GM12873 (cell line): Measurements from ENCODE around the gene PSMA6.

Source experiments
- TF ChIP-seq, protein P1 (sequence below): IDR thresholded peaks from 2 replicates; pipeline ENCODE4 v1.5.1; 2012; ENCODE audit warnings: low read depth, mild to moderate bottlenecking, moderate library complexity, low read length, control low read depth; ENCODE audit not compliant: insufficient read depth; ENCODE audit errors: missing control alignments

The PSMA6 gene

DNA sequence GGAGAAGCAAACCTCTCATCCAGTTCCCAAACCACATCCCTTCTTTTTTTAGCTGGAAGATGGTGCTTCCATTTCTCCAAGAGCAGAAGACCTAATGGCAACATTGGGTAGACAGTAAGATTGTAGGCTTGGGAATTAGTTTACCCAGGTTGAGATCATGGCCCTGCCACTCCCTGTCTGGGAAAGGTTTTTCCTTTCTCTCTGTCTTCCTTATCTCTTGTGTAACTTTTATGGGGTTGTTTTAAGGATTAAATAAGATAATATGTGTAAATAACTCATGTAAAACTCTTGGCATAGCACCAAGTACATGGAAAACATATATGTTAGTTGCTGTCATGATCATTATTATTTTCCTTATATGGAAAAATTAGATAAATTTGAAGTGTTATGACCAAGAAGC is 23.2 kb upstream of the PSMA6 start:
- TF ChIP-seq, protein P1, sequence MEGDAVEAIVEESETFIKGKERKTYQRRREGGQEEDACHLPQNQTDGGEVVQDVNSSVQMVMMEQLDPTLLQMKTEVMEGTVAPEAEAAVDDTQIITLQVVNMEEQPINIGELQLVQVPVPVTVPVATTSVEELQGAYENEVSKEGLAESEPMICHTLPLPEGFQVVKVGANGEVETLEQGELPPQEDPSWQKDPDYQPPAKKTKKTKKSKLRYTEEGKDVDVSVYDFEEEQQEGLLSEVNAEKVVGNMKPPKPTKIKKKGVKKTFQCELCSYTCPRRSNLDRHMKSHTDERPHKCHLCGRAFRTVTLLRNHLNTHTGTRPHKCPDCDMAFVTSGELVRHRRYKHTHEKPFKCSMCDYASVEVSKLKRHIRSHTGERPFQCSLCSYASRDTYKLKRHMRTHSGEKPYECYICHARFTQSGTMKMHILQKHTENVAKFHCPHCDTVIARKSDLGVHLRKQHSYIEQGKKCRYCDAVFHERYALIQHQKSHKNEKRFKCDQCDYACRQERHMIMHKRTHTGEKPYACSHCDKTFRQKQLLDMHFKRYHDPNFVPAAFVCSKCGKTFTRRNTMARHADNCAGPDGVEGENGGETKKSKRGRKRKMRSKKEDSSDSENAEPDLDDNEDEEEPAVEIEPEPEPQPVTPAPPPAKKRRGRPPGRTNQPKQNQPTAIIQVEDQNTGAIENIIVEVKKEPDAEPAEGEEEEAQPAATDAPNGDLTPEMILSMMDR, result no peak

DNA sequence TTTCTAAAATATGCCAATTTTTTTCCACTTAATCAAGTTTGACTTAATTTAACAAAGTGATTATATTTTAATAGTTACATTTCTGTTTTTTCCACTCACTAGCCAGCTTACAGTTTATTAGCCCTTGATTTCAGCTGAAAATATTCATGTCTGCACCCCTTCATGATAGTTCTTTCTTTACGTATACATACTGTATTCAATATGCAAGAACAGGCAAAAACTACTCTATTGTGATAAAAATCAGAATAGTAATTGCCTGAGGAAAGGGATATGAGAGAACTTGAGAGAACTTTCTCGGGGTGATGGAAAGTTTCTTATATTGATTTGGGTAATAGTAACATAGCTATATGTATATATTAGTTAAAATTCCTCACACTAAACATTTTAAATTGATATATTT is 17.4 kb upstream of the PSMA6 start:
- TF ChIP-seq, protein P1, result no peak

GRCh38 chr14:35277179-35277578 is 15.0 kb upstream of the PSMA6 start:
- TF ChIP-seq, protein P1, result no peak

DNA sequence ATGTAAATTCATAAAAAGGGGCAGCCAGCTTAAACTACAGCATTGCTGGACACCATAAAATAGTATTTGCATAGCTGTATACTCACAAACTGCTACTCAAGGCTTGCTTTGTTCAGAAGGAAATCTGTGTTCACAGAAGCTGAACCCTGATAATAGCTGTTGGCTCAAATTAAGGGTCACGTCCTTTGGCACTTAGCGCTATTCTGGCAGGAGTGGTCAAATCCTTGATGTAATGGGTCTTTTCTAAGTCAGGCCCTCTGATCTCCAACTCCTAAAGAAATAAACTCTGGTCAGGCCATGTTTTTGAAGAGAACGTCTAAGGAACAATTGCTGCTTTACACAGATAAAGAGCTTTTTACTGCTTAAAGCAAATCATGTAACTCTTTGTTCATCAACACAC is 12.8 kb upstream of the PSMA6 start:
- TF ChIP-seq, protein P1, result no peak

DNA sequence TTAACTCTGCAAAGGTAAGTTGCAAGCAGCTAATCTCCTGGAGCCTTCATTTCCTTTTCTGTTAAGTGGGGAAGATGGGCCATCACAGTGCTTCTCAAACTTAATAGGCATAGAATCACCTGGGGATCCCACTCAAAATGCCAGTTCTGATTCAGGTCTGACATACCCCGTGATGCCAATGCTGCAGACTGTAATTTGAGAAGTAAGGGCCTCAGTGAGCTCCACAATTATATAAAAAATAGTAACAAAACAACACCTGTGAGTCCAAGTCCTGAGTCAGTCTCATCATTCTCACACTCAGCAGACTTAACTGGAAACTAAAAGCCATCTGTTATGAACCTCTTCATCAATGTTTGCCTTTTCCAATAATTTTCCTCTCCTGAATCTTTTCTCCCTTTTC is 10.8 kb upstream of the PSMA6 start:
- TF ChIP-seq, protein P1, result no peak

DNA sequence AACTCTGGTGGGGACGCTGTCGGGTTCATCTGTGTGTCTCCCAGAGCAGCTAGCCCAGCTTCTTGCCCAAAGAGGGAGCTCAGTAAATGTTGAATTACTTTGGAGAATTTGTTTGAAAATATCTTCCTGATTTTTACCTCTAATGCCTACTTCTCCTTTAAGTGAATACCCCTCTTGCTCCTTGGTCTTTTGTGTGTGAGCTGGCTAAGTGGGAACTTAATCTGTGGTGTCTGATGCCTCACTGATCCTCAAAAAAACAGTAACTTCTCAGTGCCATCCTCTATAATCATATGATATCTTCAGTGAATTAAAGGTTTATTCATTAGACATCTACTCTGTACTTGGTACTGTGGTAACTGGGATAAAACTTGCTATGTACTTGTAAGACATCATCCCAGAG is 7.7 kb upstream of the PSMA6 start:
- TF ChIP-seq, protein P1, result no peak

- TF ChIP-seq, protein P1, result no peak
Observed at GRCh38 chr14:35285168-35286002, 6.8 kb upstream of the PSMA6 start.
